HG03558 (cell line): ENCODE data around the gene DAP.

Experiments used
- ATAC-seq: cut with Tn5 transposase; IDR thresholded peaks from one replicate; pipeline ENCODE4 v1.9.1; 2021; ENCODE audit warnings: moderate number of reproducible peaks; ENCODE audit not compliant: unreplicated experiment; ENCODE audit errors: extremely low read depth

Gene DAP

GRCh38 chr5:10695759-10696543, 65.1 kb downstream of the DAP start:
- ATAC-seq = no peak

GRCh38 chr5:10695055-10695649, 65.9 kb downstream of the DAP start:
- no peak for ATAC-seq

DNA sequence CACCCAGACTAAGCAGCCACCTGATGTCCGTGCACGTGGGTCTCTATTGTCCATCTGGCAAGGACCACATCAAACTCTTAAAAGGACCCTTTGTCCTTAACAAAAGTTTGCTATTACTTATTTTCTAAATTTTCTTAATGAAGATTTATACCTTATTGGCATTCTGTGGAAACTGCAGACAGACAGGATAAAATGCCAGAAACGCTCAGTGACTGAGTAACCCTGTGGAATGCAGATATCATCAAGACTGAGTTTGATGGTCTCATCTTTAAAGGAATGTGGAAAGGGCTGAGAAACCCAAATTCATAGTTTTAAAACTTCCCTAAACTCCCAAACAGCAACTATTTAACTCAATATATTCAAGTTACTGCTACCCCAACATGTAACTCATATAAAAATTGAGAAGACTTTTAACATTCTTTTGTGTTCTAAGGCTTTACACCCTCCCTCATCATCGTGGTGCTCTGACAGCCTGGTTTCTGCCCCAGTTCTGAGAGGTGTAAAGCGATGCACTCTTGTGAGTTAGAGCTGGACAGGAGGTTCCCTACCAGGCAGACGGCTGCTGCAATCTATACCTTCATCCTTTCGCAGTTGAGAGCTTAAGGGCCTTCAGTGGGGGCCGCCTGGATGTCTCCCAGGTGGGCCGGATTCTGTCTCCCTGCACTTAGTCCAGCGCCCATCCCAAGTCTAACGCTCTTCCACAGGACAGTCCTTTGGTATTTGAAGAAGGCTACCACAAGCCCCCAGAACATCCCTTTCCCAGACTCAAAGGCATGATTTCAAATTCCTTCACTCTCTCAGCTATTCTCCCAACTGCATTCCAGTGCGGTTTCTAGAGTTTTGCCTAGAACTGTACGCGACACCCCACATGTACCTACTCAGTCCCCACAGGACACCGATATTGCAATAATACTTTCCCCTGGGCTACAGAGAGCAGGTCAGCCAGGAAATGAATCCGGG, 68.9 kb downstream of the DAP start:
- ATAC-seq = no peak

GRCh38 chr5:10690460-10691440, 70.3 kb downstream of the DAP start:
- no peak for ATAC-seq

DNA sequence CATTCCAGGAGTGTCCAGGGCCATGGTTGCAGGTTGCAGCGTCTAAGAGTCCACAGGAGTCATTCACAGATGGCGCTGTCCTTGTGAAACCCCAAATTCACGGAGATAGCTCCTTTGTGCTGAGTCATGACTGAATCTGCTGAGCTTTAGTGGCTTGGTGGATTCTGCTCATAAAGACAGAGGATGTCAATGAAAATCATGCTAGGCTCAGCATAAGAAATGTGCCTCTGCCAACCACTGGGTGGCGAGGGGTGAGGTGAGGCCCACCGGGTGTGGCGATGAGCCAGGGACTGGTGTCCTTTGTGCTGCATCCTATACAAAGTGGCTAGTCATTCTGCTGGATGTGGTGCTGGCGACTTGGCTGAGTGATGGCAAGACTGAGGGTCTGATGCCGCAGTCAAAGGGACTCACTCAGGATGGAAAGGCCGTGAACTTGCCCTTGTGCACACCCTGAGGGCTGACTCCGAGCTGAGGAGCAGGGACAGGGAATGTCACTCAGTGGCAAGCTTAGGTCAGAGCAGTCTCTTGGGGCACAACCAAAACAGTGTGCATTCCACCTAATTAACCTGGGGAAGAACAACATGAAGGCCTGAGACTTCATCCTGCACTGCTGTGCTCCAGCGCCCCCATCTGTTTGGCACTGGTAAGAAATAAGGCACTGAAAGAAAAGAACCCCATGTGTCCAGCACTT, 71.5 kb downstream of the DAP start:
- ATAC-seq = no peak

DNA sequence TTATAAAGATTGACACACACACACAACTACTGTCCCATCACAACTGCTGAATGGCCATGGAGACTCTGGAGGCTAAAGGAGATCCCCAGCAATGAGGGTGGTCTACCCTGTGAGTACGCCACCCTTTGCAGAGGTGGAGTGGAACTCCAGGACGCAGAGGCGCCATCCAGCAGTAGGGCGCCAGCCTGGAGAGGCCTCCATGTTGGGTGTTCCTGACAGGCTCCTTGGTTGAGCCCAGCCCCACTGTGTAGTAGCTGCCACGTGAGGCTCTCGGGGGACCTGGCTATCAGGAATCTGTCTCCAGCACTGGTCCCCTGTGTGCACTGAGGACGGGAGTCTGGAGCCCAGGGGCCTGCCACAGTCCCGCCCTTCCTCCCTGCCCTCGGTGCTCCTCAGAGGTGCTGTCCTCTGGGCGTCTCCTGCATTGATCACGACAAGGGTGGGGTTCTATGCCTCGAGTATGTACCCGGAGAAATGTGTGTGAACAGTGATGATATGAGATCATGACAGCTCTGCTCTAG, 72.3 kb downstream of the DAP start:
- ATAC-seq = no peak

GRCh38 chr5:10686890-10687289, 74.1 kb downstream of the DAP start:
- ATAC-seq = no peak

DNA sequence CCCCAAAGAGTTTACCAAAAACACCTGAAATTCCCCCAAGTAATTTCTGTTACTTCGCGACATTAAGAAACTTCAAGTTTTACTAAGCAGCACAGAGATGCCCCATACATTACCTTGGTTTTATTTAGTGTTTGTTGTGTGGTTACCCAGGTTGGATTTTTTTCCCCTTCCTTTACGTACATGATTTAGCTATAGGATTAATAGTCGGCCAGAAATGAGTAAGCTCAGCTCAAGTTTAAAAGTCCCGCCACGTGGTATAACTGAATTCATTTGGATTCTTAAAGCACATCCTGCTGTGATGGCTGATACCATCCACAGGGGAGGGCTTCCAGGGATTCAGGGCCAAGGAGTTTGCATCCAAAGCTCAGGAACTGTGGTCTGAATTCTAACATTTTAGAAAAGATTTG, 75.9 kb downstream of the DAP start:
- ATAC-seq = peak; percentile 83

DNA sequence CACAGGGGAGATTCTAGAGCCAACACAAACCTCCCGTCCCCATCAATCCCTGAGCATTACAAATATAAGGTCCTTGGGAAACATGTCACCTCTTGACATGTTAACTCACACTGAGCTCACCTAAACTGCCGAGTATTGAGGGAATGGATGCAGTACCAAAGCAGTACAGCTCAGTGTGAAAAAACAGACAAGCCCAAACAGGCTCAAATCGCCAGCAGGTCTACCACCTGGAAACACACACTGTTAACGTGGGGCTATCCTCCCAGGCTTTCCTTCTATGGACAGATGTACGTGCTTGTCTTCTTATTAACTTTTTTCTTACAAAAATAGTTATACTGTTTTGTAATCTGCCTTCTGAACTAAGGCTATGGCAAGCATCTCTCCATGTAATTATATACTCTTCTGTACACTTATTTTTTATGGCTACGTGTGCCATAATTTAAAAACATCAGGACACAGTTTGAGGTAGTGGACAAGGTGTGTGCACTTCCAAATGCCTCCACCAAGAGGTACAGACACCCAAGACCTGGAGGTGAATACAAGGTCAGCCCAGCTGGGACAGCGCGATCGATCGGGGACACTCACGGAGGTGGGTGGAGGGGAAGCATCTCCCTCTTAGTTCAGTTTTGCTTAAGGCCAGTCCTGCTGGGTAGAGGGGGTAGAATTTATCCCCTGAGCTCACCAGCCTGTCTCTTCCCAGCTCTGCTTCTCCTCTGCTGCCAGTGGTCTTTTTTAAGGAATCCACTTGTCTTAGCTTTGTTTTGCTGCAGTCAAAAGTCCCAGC, 76.5 kb downstream of the DAP start:
- peak; percentile 19 for ATAC-seq

- ATAC-seq = no peak
Measured at GRCh38 chr5:10682801-10683525, 78.1 kb downstream of the DAP start.

- ATAC-seq = no peak
Measured at GRCh38 chr5:10681731-10682679, 79.0 kb downstream of the DAP start.

DNA sequence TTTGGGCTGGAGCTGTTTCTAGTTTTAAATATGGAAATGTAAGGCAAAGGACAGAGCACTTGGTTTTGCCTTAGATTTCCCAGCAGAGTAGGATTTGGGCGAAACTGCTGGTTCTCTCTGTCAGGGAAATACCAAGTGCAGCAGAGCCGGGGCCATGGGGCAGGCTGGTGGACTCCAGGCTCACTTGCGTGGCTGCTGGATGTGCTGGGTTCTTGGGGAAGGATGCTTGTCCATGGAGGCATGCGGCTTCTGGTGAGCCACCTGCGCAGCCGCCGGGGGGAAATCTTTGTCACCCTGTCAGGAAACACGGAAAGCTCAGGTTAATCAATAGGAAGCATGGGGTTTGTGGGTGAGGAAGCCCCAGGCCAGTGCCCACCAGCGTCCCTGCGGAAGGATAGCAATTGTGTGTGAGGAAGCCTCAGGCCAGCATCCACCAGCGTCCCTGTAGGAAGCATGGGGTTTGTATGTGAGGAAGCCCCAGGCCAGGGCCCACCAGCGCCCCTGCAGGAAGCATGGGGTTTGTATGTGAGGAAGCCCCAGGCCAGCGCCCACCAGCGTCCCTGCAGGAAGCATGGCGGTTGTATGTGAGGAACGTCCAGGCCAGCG, 80.1 kb downstream of the DAP start:
- ATAC-seq = no peak

DNA sequence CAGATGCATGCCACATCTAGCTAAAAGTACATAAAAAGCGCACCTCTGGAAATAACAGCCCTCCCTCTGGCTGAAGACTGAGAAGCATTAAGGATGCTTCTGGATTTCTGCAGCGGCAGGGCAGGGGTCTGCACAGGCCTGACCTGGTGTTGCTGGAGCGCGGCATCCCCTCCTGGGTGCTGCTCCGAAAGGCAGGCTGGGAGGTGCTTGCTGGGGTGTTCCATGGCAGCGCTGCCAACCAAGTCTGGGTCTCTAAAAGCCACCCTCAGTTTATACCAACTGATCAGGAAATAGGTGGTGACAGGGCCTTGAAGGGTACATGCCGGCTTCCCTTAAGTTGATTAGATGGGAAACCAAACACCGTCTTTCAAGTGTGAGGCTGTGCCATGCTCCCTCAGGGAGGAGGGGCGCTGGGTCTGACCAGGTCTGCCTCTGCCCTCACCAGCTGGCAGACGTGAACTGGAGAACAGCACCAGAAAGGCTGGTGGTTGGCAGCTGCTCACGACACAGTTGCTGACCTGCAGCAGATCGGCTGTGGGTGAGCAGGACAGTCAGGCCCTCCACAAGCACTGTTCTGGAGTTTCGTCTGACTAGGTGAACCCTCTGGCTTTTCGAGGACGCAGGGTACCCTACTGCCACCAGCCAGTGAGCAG, 81.6 kb downstream of the DAP start:
- ATAC-seq = no peak

DNA sequence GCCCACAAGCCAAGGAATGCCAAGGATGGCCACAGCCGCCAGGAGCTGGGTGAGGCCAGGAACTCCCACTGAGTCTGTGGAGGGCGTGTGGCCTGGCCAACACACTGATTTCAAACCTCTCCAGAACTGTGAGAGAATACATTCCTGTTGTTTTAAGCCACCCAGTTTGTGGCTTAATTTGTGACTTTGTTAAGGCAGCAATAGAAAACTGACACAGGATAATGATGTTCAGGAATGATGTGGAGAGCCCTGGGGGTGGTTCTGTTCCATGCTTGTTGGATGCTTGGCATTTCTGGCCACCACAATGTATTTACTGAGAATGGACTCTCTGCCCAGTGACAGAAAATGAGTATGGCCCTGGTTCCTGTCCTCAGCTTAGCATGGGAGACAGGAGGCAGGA, 82.8 kb downstream of the DAP start:
- no peak for ATAC-seq

DNA sequence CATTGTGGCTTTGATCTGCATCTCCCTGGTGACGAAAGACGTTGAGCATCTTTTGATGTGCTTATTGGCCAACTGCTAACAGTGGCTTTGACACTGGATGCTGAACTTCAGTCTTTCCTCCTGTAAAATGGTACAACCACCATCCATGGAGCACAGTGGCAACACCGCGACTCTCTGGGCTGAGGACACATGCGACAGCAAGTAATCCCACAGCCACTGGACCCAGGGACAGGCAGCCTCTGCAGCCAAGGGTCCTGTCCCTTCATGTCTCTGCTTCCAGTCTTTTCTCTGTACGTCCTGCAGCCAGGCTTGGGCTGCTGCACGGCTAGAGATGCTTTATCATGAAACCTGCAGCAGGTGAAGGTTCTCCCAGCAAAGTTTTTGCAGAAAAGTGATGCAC, 83.5 kb downstream of the DAP start:
- ATAC-seq = no peak

DNA sequence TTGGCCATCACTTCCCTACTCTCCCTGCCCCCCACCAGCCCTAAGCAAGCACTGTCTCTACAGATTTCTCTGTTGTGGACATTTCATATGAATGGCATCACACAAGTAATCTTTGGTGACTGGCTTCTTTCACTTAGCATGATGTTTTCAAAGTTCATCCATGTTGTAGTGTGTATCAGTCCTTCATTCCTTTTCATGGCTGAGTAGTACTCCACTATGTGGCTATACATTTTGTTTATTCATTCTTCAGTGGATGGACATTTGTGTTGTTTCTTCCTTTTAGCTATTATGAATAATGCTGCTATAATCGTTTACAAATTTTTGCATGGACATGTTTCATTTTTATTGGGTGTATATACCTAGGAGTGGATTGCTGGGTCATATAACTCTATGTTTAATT, 84.1 kb downstream of the DAP start:
- ATAC-seq = no peak
